OCI-LY1 (cell line): ENCODE results near the gene THNSL1.
"Not testable (repeated sequence)": the region's sequence is repeated elsewhere in the genome, so short reads cannot be mapped to it uniquely, and the experiment has no call there.

Source experiments
- CTCF ChIP-seq: fragments of 200-600 bp; sonication (generic), shearing (Covaris generic); IDR thresholded peaks from 2 replicates; pipeline ENCODE4 v1.5.1; 2017; ENCODE audit warnings: mild to moderate bottlenecking, antibody characterized with exemption, low read length, moderate library complexity, mixed read lengths
- EZH2 ChIP-seq: fragments of 200-600 bp; sonication (generic), shearing (Covaris generic); IDR thresholded peaks from 2 replicates; pipeline ENCODE4 v1.8.0; 2017; ENCODE audit warnings: borderline replicate concordance, mixed run types, mild to moderate bottlenecking, antibody characterized with exemption, low read length, moderate library complexity, mixed read lengths

DNA sequence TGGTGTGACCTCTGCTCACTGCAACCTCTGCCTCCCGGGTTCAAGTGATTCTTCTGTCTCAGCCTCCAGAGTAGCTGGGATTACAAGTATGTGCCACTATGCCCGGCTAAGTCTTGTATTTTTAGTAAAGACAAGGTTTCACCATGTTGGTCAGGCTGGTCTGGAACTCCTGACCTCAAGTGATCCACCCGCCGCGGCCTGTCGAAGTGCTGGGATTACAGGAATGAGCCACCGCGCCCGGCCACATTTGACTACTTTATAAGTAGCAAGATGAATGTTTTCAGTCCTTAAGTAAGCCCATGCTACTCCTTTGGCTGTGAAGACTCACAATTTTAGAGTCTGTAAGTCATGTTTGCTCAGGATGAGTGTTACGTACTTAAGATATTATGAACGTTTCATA is 47.5 kb upstream of the THNSL1 start:
- not testable (repeated sequence) for TF ChIP-seq CTCF, EZH2
